Mesenchymal stem cell (in vitro differentiated cells and primary cell): ENCODE data around the gene SERINC2.

ENCODE experiments used
- DNase-seq: peaks from one replicate; pipeline ENCODE4 v3.0.0-alpha.2; 2013
- H2AFZ ChIP-seq: one replicate; pipeline ENCODE4 v1.6.1; 2013; ENCODE audit warnings: low read depth, mild to moderate bottlenecking, control low read depth, inconsistent platforms, low read length, moderate library complexity
- H2AK5ac ChIP-seq: 2 replicates; pipeline ENCODE4 v1.6.1; 2013; ENCODE audit warnings: low read length, moderate library complexity, mild to moderate bottlenecking, inconsistent platforms; ENCODE audit not compliant: severe bottlenecking
- H2BK120ac ChIP-seq: one replicate; pipeline ENCODE4 v1.6.1; 2013; ENCODE audit warnings: low read depth, mild to moderate bottlenecking, inconsistent platforms, low read length, moderate library complexity
- H2BK12ac ChIP-seq, 2 experiments: one replicate each; pipeline ENCODE4 v1.6.1; 2013; ENCODE audit warnings: inconsistent platforms in 2 of 2, low read length in 2 of 2, mild to moderate bottlenecking in 2 of 2, moderate library complexity in 2 of 2, control low read depth in 1 of 2
- H2BK15ac ChIP-seq: one replicate; pipeline ENCODE4 v1.6.1; 2013; ENCODE audit warnings: mild to moderate bottlenecking, low read depth, inconsistent platforms; ENCODE audit not compliant: poor library complexity, severe bottlenecking
- H2BK5ac ChIP-seq: 2 replicates; pipeline ENCODE4 v1.6.1; 2013; ENCODE audit warnings: low read depth, mild to moderate bottlenecking, low read length, control low read depth, inconsistent platforms; ENCODE audit not compliant: poor library complexity, severe bottlenecking
- H3K14ac ChIP-seq, 2 experiments: one replicate each; pipeline ENCODE4 v1.6.1; 2013; ENCODE audit warnings: inconsistent platforms in 2 of 2, low read length in 2 of 2, control low read depth in 1 of 2, mild to moderate bottlenecking in 1 of 2, moderate library complexity in 1 of 2
- H3K18ac ChIP-seq, 2 experiments: one replicate each; pipeline ENCODE4 v1.6.1; 2013; ENCODE audit warnings: inconsistent platforms in 2 of 2, low read length in 2 of 2, control low read depth in 1 of 2, low read depth in 1 of 2, mild to moderate bottlenecking in 1 of 2
- H3K23ac ChIP-seq, 2 experiments: one replicate each; pipeline ENCODE4 v1.6.1; 2013; ENCODE audit warnings: inconsistent platforms in 2 of 2, low read length in 2 of 2, mild to moderate bottlenecking in 2 of 2, moderate library complexity in 2 of 2, control low read depth in 1 of 2
- H3K27ac ChIP-seq: 2 replicates; pipeline ENCODE4 v1.5.1; 2013; ENCODE audit warnings: mild to moderate bottlenecking, moderate library complexity, low read length, control low read depth, inconsistent platforms; ENCODE audit not compliant: poor library complexity, severe bottlenecking
- H3K27me3 ChIP-seq, 2 experiments: 2 replicates each; pipeline versions ENCODE4 v1.6.1 to v1.7.0; 2013; ENCODE audit warnings: low read length in 2 of 2, mild to moderate bottlenecking in 2 of 2, moderate library complexity in 2 of 2, control low read depth in 1 of 2, inconsistent platforms in 1 of 2; ENCODE audit not compliant: control insufficient read depth in 1 of 2, insufficient read depth in 1 of 2
- H3K36me3 ChIP-seq, 2 experiments: 2 replicates each; pipeline versions ENCODE4 v1.6.1 to v1.7.0; 2013; ENCODE audit warnings: low read length in 2 of 2, control low read depth in 1 of 2, inconsistent platforms in 1 of 2, low read depth in 1 of 2, mild to moderate bottlenecking in 1 of 2; ENCODE audit not compliant: insufficient read depth in 2 of 2, control insufficient read depth in 1 of 2
- H3K4ac ChIP-seq, 2 experiments: one replicate each; pipeline ENCODE4 v1.6.1; 2013; ENCODE audit warnings: inconsistent platforms in 2 of 2, low read length in 2 of 2, mild to moderate bottlenecking in 2 of 2, moderate library complexity in 2 of 2, control low read depth in 1 of 2, low read depth in 1 of 2
- H3K4me1 ChIP-seq: 2 replicates; pipeline ENCODE4 v1.6.1; 2013; ENCODE audit warnings: low read depth, low read length, control low read depth; ENCODE audit not compliant: control insufficient read depth, insufficient read depth
- H3K4me2 ChIP-seq: 2 replicates; pipeline ENCODE4 v1.6.1; 2013; ENCODE audit warnings: low read length, mild to moderate bottlenecking, inconsistent platforms; ENCODE audit not compliant: poor library complexity, severe bottlenecking
- H3K4me3 ChIP-seq, 2 experiments: 2 replicates each; pipeline versions ENCODE4 v1.5.1 to v1.7.0; 2013; ENCODE audit warnings: low read length in 2 of 2, mild to moderate bottlenecking in 2 of 2, control low read depth in 1 of 2, low read depth in 1 of 2; ENCODE audit not compliant: insufficient read depth in 1 of 2
- H3K79me1 ChIP-seq: replicated peaks from 2 replicates; pipeline ENCODE4 v1.6.1; 2013; ENCODE audit warnings: mild to moderate bottlenecking, control low read depth, low read length, inconsistent platforms; ENCODE audit not compliant: poor library complexity, severe bottlenecking
- H3K9ac ChIP-seq: 2 replicates; pipeline ENCODE4 v1.7.0; 2013; ENCODE audit warnings: mild to moderate bottlenecking, low read length, moderate library complexity
- H3K9me3 ChIP-seq: 2 replicates; pipeline ENCODE4 v1.7.0; 2013; ENCODE audit warnings: mild to moderate bottlenecking, low read length; ENCODE audit not compliant: control insufficient read depth
- H4K8ac ChIP-seq: one replicate; pipeline ENCODE4 v1.6.1; 2013; ENCODE audit warnings: inconsistent platforms, mild to moderate bottlenecking, low read length, moderate library complexity
- H4K91ac ChIP-seq: one replicate; pipeline ENCODE4 v1.6.1; 2013; ENCODE audit warnings: mild to moderate bottlenecking, low read length, inconsistent platforms
- WGBS: methylation state at CpG from one replicate; pipeline ENCODE4 v1.1.7; 2013; ENCODE audit warnings: mixed read lengths; 5-methylcytosine and 5-hydroxymethylcytosine counted together

The SERINC2 gene

GRCh38 chr1:31432592-31433395 lies 19.8 kb downstream of the SERINC2 start:
- 91% methylated on average over 19 of the region's 20 CpGs for WGBS

DNA sequence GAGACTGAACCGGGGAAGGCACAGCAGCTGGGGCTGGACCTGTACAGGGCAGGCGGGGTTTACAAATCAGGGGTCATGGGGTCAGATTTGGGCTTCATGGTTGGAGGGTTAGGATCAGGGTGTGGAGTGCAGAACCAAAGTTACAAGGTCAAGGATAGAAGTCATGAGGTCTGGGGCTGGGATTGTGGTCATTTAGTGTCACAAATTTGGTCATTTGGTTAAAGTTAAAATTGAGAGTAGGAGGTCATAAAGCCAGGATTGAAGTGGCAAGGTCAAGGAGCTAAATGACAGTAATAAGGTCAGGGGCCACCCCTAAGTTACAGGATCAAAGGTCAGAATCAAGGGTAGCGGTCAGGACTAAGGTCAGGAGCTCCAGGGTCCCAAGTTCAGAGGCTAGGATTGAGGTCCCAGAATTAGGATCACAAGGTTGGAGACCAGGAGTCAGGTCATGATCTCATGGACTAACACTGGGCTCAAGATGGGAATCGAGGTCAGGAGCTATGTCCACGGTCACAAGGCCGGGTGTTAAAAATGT lies 20.4 kb downstream of the SERINC2 start:
- no peak overlapping the region for H3K4me2 ChIP-seq
- no peak overlapping the region for H3K18ac ChIP-seq
- H3K9ac ChIP-seq, result no peak overlapping the region
- 92% methylated on average over 6 of the region's 6 CpGs for WGBS
- no peaks in the 10 kb centered on the region for H3K79me1 ChIP-seq
- peaks cover 11 to 17% of the 10 kb centered on the region in 2 experiments for H3K36me3 ChIP-seq
- no peaks in the 10 kb centered on the region for H3K9me3 ChIP-seq
- no peak overlapping the region for H3K23ac ChIP-seq
- H3K27me3 ChIP-seq, result peaks cover 7 to 19% of the 10 kb centered on the region in 2 experiments
- H3K4me3 ChIP-seq, result no peak overlapping the region
- no peak overlapping the region for H4K91ac ChIP-seq
- DNase-seq, result no peak
- no peaks in the 10 kb centered on the region for H3K4me1 ChIP-seq
- H3K27ac ChIP-seq, result no peak overlapping the region
- H3K14ac ChIP-seq, result no peak overlapping the region
- H2AK5ac ChIP-seq, result no peak overlapping the region
- no peak overlapping the region for H2AFZ ChIP-seq
- no peak overlapping the region for H3K4ac ChIP-seq
- no peak overlapping the region for H2BK12ac ChIP-seq
- no peak overlapping the region for H4K8ac ChIP-seq
- H2BK5ac ChIP-seq, result no peak overlapping the region
- H2BK120ac ChIP-seq, result no peak overlapping the region
- H2BK15ac ChIP-seq, result no peak overlapping the region

More at GRCh38 chr1:31432592-31433395, 19.8 kb downstream of the SERINC2 start:
- Histone ChIP-seq H2AFZ (no peak overlapping the region), H3K4me3 (no peak overlapping the region), H3K9ac (no peak overlapping the region), H3K27me3 (peaks cover 7 to 19% of the 10 kb centered on the region in 2 experiments), H3K4me1 (no peaks in the 10 kb centered on the region), H3K79me1 (no peaks in the 10 kb centered on the region), H2BK120ac (no peak overlapping the region), H3K23ac (no peak overlapping the region), H3K36me3 (peaks cover 11 to 19% of the 10 kb centered on the region in 2 experiments), H2BK5ac (no peak overlapping the region), H3K14ac (no peak overlapping the region), H4K8ac (no peak overlapping the region), H2BK12ac (no peak overlapping the region), H2AK5ac (no peak overlapping the region), H3K18ac (no peak overlapping the region), H3K9me3 (no peaks in the 10 kb centered on the region), H2BK15ac (no peak overlapping the region), H3K4me2 (no peak overlapping the region), H3K4ac (no peak overlapping the region), H4K91ac (no peak overlapping the region), H3K27ac (no peak overlapping the region)
- DNase-seq, result no peak

DNA sequence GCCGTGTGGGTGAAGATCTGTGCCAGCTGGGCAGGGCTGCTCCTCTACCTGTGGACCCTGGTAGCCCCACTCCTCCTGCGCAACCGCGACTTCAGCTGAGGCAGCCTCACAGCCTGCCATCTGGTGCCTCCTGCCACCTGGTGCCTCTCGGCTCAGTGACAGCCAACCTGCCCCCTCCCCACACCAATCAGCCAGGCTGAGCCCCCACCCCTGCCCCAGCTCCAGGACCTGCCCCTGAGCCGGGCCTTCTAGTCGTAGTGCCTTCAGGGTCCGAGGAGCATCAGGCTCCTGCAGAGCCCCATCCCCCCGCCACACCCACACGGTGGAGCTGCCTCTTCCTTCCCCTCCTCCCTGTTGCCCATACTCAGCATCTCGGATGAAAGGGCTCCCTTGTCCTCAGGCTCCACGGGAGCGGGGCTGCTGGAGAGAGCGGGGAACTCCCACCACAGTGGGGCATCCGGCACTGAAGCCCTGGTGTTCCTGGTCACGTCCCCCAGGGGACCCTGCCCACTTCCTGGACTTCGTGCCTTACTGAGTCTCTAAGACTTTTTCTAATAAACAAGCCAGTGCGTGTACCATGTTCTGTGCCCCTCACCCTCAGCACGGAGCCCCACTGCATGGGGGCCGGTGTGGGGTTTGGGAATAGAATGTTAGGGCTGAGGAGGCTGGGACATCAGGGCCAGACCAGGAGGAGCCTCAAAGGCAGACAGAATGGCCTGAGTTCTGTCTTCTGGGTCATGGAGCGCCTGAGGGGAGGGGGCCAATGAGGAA lies 21.3 kb downstream of the SERINC2 start:
- Histone ChIP-seq H3K79me1 (no peaks in the 10 kb centered on the region), H3K27ac (no peak overlapping the region), H3K4me3 (no peak overlapping the region), H2BK15ac (no peak overlapping the region), H3K36me3 (peaks cover 8 to 16% of the 10 kb centered on the region in 2 experiments), H3K14ac (no peak overlapping the region), H3K4me1 (no peaks in the 10 kb centered on the region), H3K23ac (no peak overlapping the region), H2BK12ac (no peak overlapping the region), H3K4me2 (no peak overlapping the region), H3K18ac (no peak overlapping the region), H3K27me3 (peaks cover 7 to 19% of the 10 kb centered on the region in 2 experiments), H4K8ac (no peak overlapping the region), H4K91ac (no peak overlapping the region), H3K9ac (no peak overlapping the region), H3K9me3 (no peaks in the 10 kb centered on the region), H2BK120ac (no peak overlapping the region), H3K4ac (no peak overlapping the region), H2AFZ (no peak overlapping the region), H2AK5ac (no peak overlapping the region), H2BK5ac (no peak overlapping the region)
- no peak for DNase-seq
- 80% methylated on average over 21 of the region's 21 CpGs for WGBS

GRCh38 chr1:31434979-31435378 lies 22.0 kb downstream of the SERINC2 start:
- Histone ChIP-seq H3K4me3 (no peak overlapping the region), H2BK5ac (no peak overlapping the region), H3K9ac (no peak overlapping the region), H3K18ac (no peak overlapping the region), H3K4me2 (no peak overlapping the region), H3K27ac (no peak overlapping the region), H3K9me3 (no peaks in the 10 kb centered on the region), H4K91ac (no peak overlapping the region), H3K14ac (no peak overlapping the region), H3K27me3 (peaks cover 7 to 19% of the 10 kb centered on the region in 2 experiments), H2AK5ac (no peak overlapping the region), H4K8ac (no peak overlapping the region), H3K23ac (no peak overlapping the region), H3K4ac (no peak overlapping the region), H3K36me3 (peaks cover 1 to 11% of the 10 kb centered on the region in 2 experiments), H3K4me1 (no peaks in the 10 kb centered on the region), H2AFZ (no peak overlapping the region), H2BK12ac (no peak overlapping the region), H3K79me1 (no peaks in the 10 kb centered on the region), H2BK15ac (no peak overlapping the region), H2BK120ac (no peak overlapping the region)
- WGBS, result 89% methylated on average over 12 of the region's 12 CpGs
- DNase-seq, result no peak
